Sigmoid colon (tissue), 7 donors: ENCODE results near the gene ITK. TPM values are rescaled to one million over a fixed set of nuclear protein-coding genes. Genes with fewer than 3 reads are reported as not detected.

Source experiments
- DNase-seq: peaks from one replicate; pipeline ENCODE4 v3.0.0-alpha.2; 2019
- H3K27ac ChIP-seq, 4 donors: fragments of 200-600 bp; sonication (generic); one replicate each; pipeline ENCODE4 v1.5.1; 2016 to 2019; ENCODE audit warnings: mild to moderate bottlenecking in 1 of 4
- H3K27me3 ChIP-seq, 3 donors: fragments of 200-600 bp; sonication (generic); one replicate each; pipeline ENCODE4 v1.5.1; 2019; ENCODE audit warnings: mild to moderate bottlenecking in 1 of 3
- H3K36me3 ChIP-seq, 4 donors: fragments of 200-600 bp; sonication (generic); one replicate each; pipeline ENCODE4 v1.5.1; 2016 to 2019
- H3K4me1 ChIP-seq, 4 donors: fragments of 200-600 bp; sonication (generic); one replicate each; pipeline ENCODE4 v1.5.1; 2017 to 2019
- H3K4me3 ChIP-seq, 4 donors: fragments of 200-600 bp; sonication (generic); one replicate each; pipeline ENCODE4 v1.5.1; 2017 to 2019; ENCODE audit warnings: mild to moderate bottlenecking in 2 of 4, moderate library complexity in 1 of 4
- H3K9me3 ChIP-seq, 4 donors: fragments of 200-600 bp in 3 of 4; sonication (generic) in 3 of 4; one replicate each; pipeline versions ENCODE4 v1.5.1 to v1.6.1; 2013 to 2019
- EP300 ChIP-seq, 4 donors: sonication (generic); formaldehyde crosslinking; IDR thresholded peaks; one replicate each; pipeline ENCODE4 v1.6.1; 2017; ENCODE audit warnings: antibody characterized with exemption in 4 of 4
- POLR2A ChIP-seq, 2 donors: fragments of 450-650 bp; IDR thresholded peaks; one replicate each; pipeline ENCODE4 v1.6.1; 2016; ENCODE audit warnings: antibody characterized with exemption in 2 of 2, mild to moderate bottlenecking in 2 of 2, moderate library complexity in 2 of 2
- POLR2AphosphoS5 ChIP-seq, 4 donors: sonication (generic); formaldehyde crosslinking; IDR thresholded peaks; one replicate each; pipeline ENCODE4 v1.6.1; 2017; ENCODE audit warnings: antibody characterized with exemption in 4 of 4
- WGBS, 2 donors: extraction: QIAGEN DNeasy Blood & Tissue Kit; methylation state at CpG; one replicate each; pipeline ENCODE4 v1.1.7; 2013; 5-methylcytosine and 5-hydroxymethylcytosine counted together
- intact Hi-C: fragments of 100-400 bp; cut with DNase I; formaldehyde crosslinking; loops from one replicate; pipeline ENCODE4 v1.15.1; 2023
- polyA plus RNA-seq, 3 donors: library from polyadenylated mRNA; stranded (reverse); fragments of 200-250 nt; gene quantifications; one replicate each; pipeline ENCODE4 v1.2.3, GENCODE V29; 2013
- total RNA-seq, 4 donors: library from RNA; depleted of rRNA; stranded (reverse); fragments of >200 nt; gene quantifications; one replicate each; pipeline ENCODE4 v1.1.0, GENCODE V29; 2016
- TF ChIP-seq, protein P1 (sequence below), 4 experiments: fragments of 450-650 bp in 3 of 4; fragments of 200-600 bp in 1 of 4; IDR thresholded peaks; one replicate each; pipeline ENCODE4 v1.5.1; 2016 to 2019; ENCODE audit warnings: antibody characterized with exemption in 4 of 4, mild to moderate bottlenecking in 3 of 4, moderate library complexity in 2 of 4
- donor health status: healthy with polysubstance abuse.
- donor health status: Bipolar disorder and iron deficiency.
- donor health status: healthy.

The ITK gene
- total and polyA plus RNA-seq, 7 donors = 0.60 to 15.1 (median 1.5) TPM

DNA sequence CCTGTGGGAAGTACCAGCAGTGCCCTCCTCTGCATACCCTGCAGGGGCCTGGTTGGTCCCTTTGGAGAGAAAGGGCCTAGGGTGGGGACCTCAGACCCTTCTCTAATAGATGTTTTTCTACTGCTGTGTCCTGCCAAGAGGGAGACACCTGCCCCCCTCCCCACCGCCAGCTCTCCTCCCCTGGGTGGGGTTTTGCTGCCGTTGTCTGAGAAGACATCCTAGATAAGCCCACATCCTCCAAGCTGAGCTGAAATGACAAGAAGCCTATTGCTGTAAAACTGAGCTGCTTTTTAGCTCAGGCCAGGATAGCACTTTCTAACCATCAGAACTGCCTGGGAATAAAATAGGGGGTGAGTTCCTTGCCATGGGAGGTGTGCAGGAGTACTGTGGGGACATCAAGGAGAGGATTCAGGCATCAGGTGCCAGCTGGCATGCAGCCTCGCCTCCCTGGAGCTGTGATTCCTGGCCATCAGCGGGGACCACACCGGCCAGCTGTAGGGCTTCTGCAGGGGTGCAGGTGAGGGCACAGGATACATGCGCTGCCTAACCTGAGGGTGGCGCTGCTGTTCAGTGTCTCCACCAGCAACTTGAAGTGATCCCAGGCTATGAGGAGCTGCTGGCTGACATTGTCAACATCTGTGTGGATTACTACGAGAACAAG, 123.2 kb downstream of the ITK start:
- DNase-seq = no peak
- intact Hi-C loops = no loop called here

More for the DNA sequence above, 123.2 kb downstream of the ITK start:
- Histone ChIP-seq H3K4me3 (no peak overlapping the region), H3K27ac (no peak overlapping the region), H3K36me3 (no peaks in the 10 kb centered on the region), H3K9me3 (no peaks in the 10 kb centered on the region), H3K27me3 (no peaks in the 10 kb centered on the region), H3K4me1 (no peaks in the 10 kb centered on the region)
- 78 to 83% methylated on average over 8 of the region's 8 CpGs for WGBS, 2 donors
- TF ChIP-seq EP300 (IDR thresholded peaks at IDR 0.05) (no peak), POLR2AphosphoS5 (IDR thresholded peaks at IDR 0.05) (no peak), POLR2A (IDR thresholded peaks at IDR 0.05) (no peak)
- TF ChIP-seq, protein P1, sequence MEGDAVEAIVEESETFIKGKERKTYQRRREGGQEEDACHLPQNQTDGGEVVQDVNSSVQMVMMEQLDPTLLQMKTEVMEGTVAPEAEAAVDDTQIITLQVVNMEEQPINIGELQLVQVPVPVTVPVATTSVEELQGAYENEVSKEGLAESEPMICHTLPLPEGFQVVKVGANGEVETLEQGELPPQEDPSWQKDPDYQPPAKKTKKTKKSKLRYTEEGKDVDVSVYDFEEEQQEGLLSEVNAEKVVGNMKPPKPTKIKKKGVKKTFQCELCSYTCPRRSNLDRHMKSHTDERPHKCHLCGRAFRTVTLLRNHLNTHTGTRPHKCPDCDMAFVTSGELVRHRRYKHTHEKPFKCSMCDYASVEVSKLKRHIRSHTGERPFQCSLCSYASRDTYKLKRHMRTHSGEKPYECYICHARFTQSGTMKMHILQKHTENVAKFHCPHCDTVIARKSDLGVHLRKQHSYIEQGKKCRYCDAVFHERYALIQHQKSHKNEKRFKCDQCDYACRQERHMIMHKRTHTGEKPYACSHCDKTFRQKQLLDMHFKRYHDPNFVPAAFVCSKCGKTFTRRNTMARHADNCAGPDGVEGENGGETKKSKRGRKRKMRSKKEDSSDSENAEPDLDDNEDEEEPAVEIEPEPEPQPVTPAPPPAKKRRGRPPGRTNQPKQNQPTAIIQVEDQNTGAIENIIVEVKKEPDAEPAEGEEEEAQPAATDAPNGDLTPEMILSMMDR (IDR thresholded peaks at IDR 0.05) = no peak

Other genes starting within 250 kb of the ITK start
- 1 to 10 TPM in 1 of 4 donors, under 1 TPM in 1, not detected in 2; 0.66 to 1.1 TPM for gene TIMD4, start 217.6 kb upstream of the ITK start, total RNA-seq
- gene TIMD4, start 217.6 kb upstream of the ITK start, polyA plus RNA-seq = 1 to 10 TPM in 1 of 3 donors, not detected in 2; 7.3 TPM
- not detected for gene HAVCR1, start 121.7 kb upstream of the ITK start, total RNA-seq
- gene HAVCR1, start 121.7 kb upstream of the ITK start, polyA plus RNA-seq = 1 to 10 TPM in 1 of 3 donors, not detected in 2; 1.5 TPM
- 10 to 100 TPM in 1 of 4 donors, 1 to 10 TPM in 3; 3.9 to 21.7 (median 5.4) TPM for gene HAVCR2, start 71.8 kb upstream of the ITK start, total RNA-seq
- gene HAVCR2, start 71.8 kb upstream of the ITK start, polyA plus RNA-seq = 1 to 10 TPM; 3.6 to 9.2 (median 6.4) TPM
- 10 to 100 TPM in 3 of 4 donors, 1 to 10 TPM in 1; 9.7 to 15.1 (median 10.6) TPM for gene MED7, start 38.0 kb upstream of the ITK start, total RNA-seq
- gene MED7, start 38.0 kb upstream of the ITK start, polyA plus RNA-seq = 10 to 100 TPM; 14.9 to 19.2 (median 17.4) TPM
- not detected for gene GARIN3, start 14.6 kb upstream of the ITK start, total RNA-seq
- not detected for gene GARIN3, start 14.6 kb upstream of the ITK start, polyA plus RNA-seq
- gene CYFIP2, start 85.3 kb downstream of the ITK start, total RNA-seq = 10 to 100 TPM; 13.8 to 37.8 (median 29.3) TPM
- 10 to 100 TPM in 1 of 3 donors, 1 to 10 TPM in 2; 4.8 to 38.1 (median 8.1) TPM for gene CYFIP2, start 85.3 kb downstream of the ITK start, polyA plus RNA-seq